Mesothelial cell of epicardium (in vitro differentiated cells): Measurements from ENCODE around the gene AGER. TPM values are rescaled to one million over a fixed set of nuclear protein-coding genes. Genes with fewer than 3 reads are reported as not detected.
A peak's percentile ranks its signal among the peaks of the same experiment; 100 is the strongest.

Experiments used
- DNase-seq, 2 experiments: peaks; one replicate each; pipeline ENCODE4 v3.0.0; 2021; ENCODE audit warnings: low spot score in 2 of 2; ENCODE audit not compliant: unreplicated experiment in 2 of 2
- H3K27ac Mint-ChIP-seq: 2 replicates; pipeline ENCODE4 v1.8.0; 2021; ENCODE audit warnings: mixed read lengths
- H3K27me3 Mint-ChIP-seq: 2 replicates; pipeline ENCODE4 v1.8.0; 2021; ENCODE audit warnings: low read depth, mixed read lengths
- H3K36me3 Mint-ChIP-seq: 2 replicates; pipeline ENCODE4 v1.8.0; 2021; ENCODE audit warnings: mixed read lengths
- H3K4me1 Mint-ChIP-seq: 2 replicates; pipeline ENCODE4 v1.8.0; 2021; ENCODE audit warnings: mixed read lengths
- H3K4me3 Mint-ChIP-seq: 2 replicates; pipeline ENCODE4 v1.8.0; 2021; ENCODE audit warnings: mild to moderate bottlenecking, moderate library complexity, mixed read lengths
- H3K9me3 Mint-ChIP-seq: 2 replicates; pipeline ENCODE4 v1.8.0; 2021; ENCODE audit warnings: mixed read lengths
- CTCF ChIP-seq: fragments of 200-600 bp; sonication (generic); IDR thresholded peaks from one replicate; pipeline ENCODE4 v1.5.0; 2021; ENCODE audit warnings: antibody characterized with exemption; ENCODE audit not compliant: unreplicated experiment
- microRNA-seq: library from miRNA; unstranded; fragments of <30 nt; microRNA quantifications from one replicate; pipeline ENCODE4 v1.2.0, GENCODE V29; 2021; ENCODE audit warnings: inconsistent platforms, mixed read lengths
- total RNA-seq: library from RNA; stranded (reverse); gene quantifications from 3 replicates; pipeline ENCODE4 v1.2.1, GENCODE V29; 2021

Gene AGER
- total RNA-seq, 1 donor from 2014 or later: 28.1 TPM

GRCh38 chr6:32139590-32139989, 44.5 kb downstream of the AGER start:
- Mint-ChIP-seq H3K4me3 (no peak overlapping the region), H3K9me3 (no peaks in the 10 kb centered on the region), H3K4me1 (peaks cover 5% of the 10 kb centered on the region), H3K36me3 (no peaks in the 10 kb centered on the region), H3K27ac (peak overlapping the region; percentile 30), H3K27me3 (peaks cover 10% of the 10 kb centered on the region)
- no peak for DNase-seq
- no peak for TF ChIP-seq CTCF

- H3K27ac Mint-ChIP-seq: no peak overlapping the region
- H3K27me3 Mint-ChIP-seq: peaks cover 14% of the 10 kb centered on the region
- no peaks in the 10 kb centered on the region for H3K9me3 Mint-ChIP-seq
- H3K36me3 Mint-ChIP-seq: no peaks in the 10 kb centered on the region
- no peak overlapping the region for H3K4me3 Mint-ChIP-seq
- TF ChIP-seq CTCF: no peak
- no peaks in the 10 kb centered on the region for H3K4me1 Mint-ChIP-seq
- DNase-seq: no peak
Observed at GRCh38 chr6:32137454-32137853, 46.6 kb downstream of the AGER start.

- H3K4me3 Mint-ChIP-seq: no peak overlapping the region
- DNase-seq: no peak
- no peaks in the 10 kb centered on the region for H3K36me3 Mint-ChIP-seq
- peaks cover 12% of the 10 kb centered on the region for H3K4me1 Mint-ChIP-seq
- TF ChIP-seq CTCF: no peak
- no peak overlapping the region for H3K27ac Mint-ChIP-seq
- no peaks in the 10 kb centered on the region for H3K9me3 Mint-ChIP-seq
- H3K27me3 Mint-ChIP-seq: peaks cover 14% of the 10 kb centered on the region
Observed at GRCh38 chr6:32133786-32134185, 50.3 kb downstream of the AGER start.

- Mint-ChIP-seq H3K27me3 (peaks cover 14% of the 10 kb centered on the region), H3K9me3 (no peaks in the 10 kb centered on the region), H3K4me3 (peak overlapping the region; percentile 1), H3K4me1 (peaks cover 25% of the 10 kb centered on the region), H3K27ac (no peak overlapping the region), H3K36me3 (no peaks in the 10 kb centered on the region)
- TF ChIP-seq CTCF: no peak
- DNase-seq: no peak
Observed at GRCh38 chr6:32132110-32132509, 51.9 kb downstream of the AGER start.

GRCh38 chr6:32131439-32131948, 52.6 kb downstream of the AGER start:
- H3K9me3 Mint-ChIP-seq: no peaks in the 10 kb centered on the region
- TF ChIP-seq CTCF: no peak
- H3K27me3 Mint-ChIP-seq: peaks cover 14% of the 10 kb centered on the region
- H3K4me3 Mint-ChIP-seq: peak overlapping the region; percentile 31
- H3K36me3 Mint-ChIP-seq: no peaks in the 10 kb centered on the region
- DNase-seq: no peak
- H3K4me1 Mint-ChIP-seq: peaks cover 30% of the 10 kb centered on the region
- H3K27ac Mint-ChIP-seq: no peak overlapping the region

Small RNAs within 50 kb of the gene (microRNA-seq; reads per million reads assigned to microRNA genes)
- gene MIR6721: 7.0 reads per million, percentile 26 among the genes with 10 or more reads in this experiment
- 1.2 reads per million for gene MIR6833

Other genes starting within 250 kb of the AGER start
- gene CFB, start 238.2 kb downstream of the AGER start, total RNA-seq: 1.4 to 2.4 TPM (median 1.8 TPM) in 3 replicates
- 55.5 to 60.0 TPM (median 59.8 TPM) in 3 replicates for gene NELFE, start 225.3 kb downstream of the AGER start, total RNA-seq
- 78.6 to 84.3 TPM (median 82.0 TPM) in 3 replicates for gene SKIC2, start 225.1 kb downstream of the AGER start, total RNA-seq
- 25.2 to 28.1 TPM (median 26.1 TPM) in 3 replicates for gene DXO, start 212.1 kb downstream of the AGER start, total RNA-seq
- gene C4A, start 202.2 kb downstream of the AGER start, total RNA-seq: 12.0 to 15.3 TPM (median 12.3 TPM) in 3 replicates
- 10.4 to 12.5 TPM (median 11.5 TPM) in 3 replicates for gene C4B, start 169.5 kb downstream of the AGER start, total RNA-seq
- gene CYP21A2, start 145.8 kb downstream of the AGER start, total RNA-seq: 0.58 to 1.2 TPM (median 0.91 TPM) in 3 replicates
- 10.8 to 13.9 TPM (median 13.6 TPM) in 3 replicates for gene TNXB, start 74.9 kb downstream of the AGER start, total RNA-seq
- gene ATF6B, start 56.0 kb downstream of the AGER start, total RNA-seq: 95.8 to 99.8 TPM (median 96.3 TPM) in 3 replicates
- gene FKBPL, start 54.0 kb downstream of the AGER start, total RNA-seq: 5.4 to 6.0 TPM (median 6.0 TPM) in 3 replicates
- 3.0 to 4.5 TPM (median 3.4 TPM) in 3 replicates for gene PRRT1, start 32.3 kb downstream of the AGER start, total RNA-seq
- gene PPT2, start 30.1 kb downstream of the AGER start, total RNA-seq: 49.3 to 58.6 TPM (median 51.5 TPM) in 3 replicates
- 45.7 to 48.3 TPM (median 45.7 TPM) in 3 replicates for gene EGFL8, start 19.7 kb downstream of the AGER start, total RNA-seq
- gene AGPAT1, start 8.2 kb downstream of the AGER start, total RNA-seq: 63.2 to 69.0 TPM (median 64.6 TPM) in 3 replicates
- 60.7 to 62.8 TPM (median 62.1 TPM) in 3 replicates for gene RNF5, start 5.8 kb downstream of the AGER start, total RNA-seq
- 236 to 250 TPM (median 246 TPM) in 3 replicates for gene PBX2, start 5.9 kb upstream of the AGER start, total RNA-seq
- gene GPSM3, start 8.4 kb upstream of the AGER start, total RNA-seq: 7.6 to 10.1 TPM (median 8.6 TPM) in 3 replicates
- gene NOTCH4, start 39.8 kb upstream of the AGER start, total RNA-seq: 2.3 to 2.6 TPM (median 2.5 TPM) in 3 replicates
- not detected in 3 replicates for gene TSBP1, start 187.7 kb upstream of the AGER start, total RNA-seq
- not detected in 3 replicates for gene BTNL2, start 222.9 kb upstream of the AGER start, total RNA-seq